K562 (cell line): Measurements from ENCODE around the gene CSH1. TPM values are rescaled to one million over a fixed set of nuclear protein-coding genes. Genes with fewer than 3 reads are reported as not detected.

Experiments
- ATAC-seq: fragments of 200-7000 bp; cut with Tn5 transposase; 3 replicates; pipeline ENCODE4 v1.9.1; 2020; ENCODE audit warnings: moderate library complexity
- BruUV-seq: library from RNA; stranded (reverse); fragments of 400-500 nt; replicated peaks from 2 replicates; lab custom pipeline; 2021; lab: Mats Ljungman, UMichigan
- CTCF ChIA-PET: fragments of 300-600 bp; formaldehyde crosslinking; extraction: SDS; loops from one replicate; lab custom pipeline; 2021; ENCODE audit warnings: low intra/inter-chr PET ratio; lab: Yijun Ruan, JAX
- POLR2A ChIA-PET: fragments of 300-600, 350-650 bp; sonication (Branson Sonifier 250); formaldehyde crosslinking; extraction: SDS; loops from one replicate; lab custom pipeline; 2021; ENCODE audit warnings: antibody characterized with exemption, inconsistent platforms; lab: Yijun Ruan, JAX
- DNase-seq, 4 experiments: peaks; one replicate each; pipeline versions ENCODE4 v3.0.0 to v3.0.0-alpha.2; 2011 to 2018; ENCODE audit warnings: low spot score in 3 of 4, mixed read lengths in 3 of 4; ENCODE audit errors: extremely low read depth in 1 of 4
- FAIRE-seq: peaks from 2 replicates; lab custom pipeline; 2011; peaks lifted over from hg19 to GRCh38; lab: Jason Lieb, UNC
- H2AFZ ChIP-seq: 2 replicates; pipeline ENCODE4 v1.6.0; 2011; ENCODE audit warnings: low read depth, low read length, control low read depth, inconsistent platforms
- H3K27ac ChIP-seq: fragments of 200-600 bp; 3 replicates; pipeline ENCODE4 v1.8.0; 2011; ENCODE audit warnings: low read depth, mild to moderate bottlenecking, control low read depth, inconsistent platforms, low read length, moderate library complexity, mixed read lengths; ENCODE audit errors: extremely low read depth
- H3K27me3 ChIP-seq, 2 experiments: fragments of 300-600 bp in 1 of 2; 2 replicates in 1 of 2; 3 replicates in 1 of 2; pipeline versions ENCODE4 v1.6.0 to v1.8.0; 2011; ENCODE audit warnings: inconsistent platforms in 2 of 2, low read length in 2 of 2, mild to moderate bottlenecking in 1 of 2, mixed read lengths in 1 of 2, moderate library complexity in 1 of 2; ENCODE audit not compliant: control insufficient read depth in 2 of 2, insufficient read depth in 2 of 2
- H3K36me3 ChIP-seq: fragments of 300-600 bp; 3 replicates; pipeline ENCODE4 v1.8.0; 2011; ENCODE audit warnings: mild to moderate bottlenecking, low read length, inconsistent platforms; ENCODE audit not compliant: control insufficient read depth, insufficient read depth
- H3K4me1 ChIP-seq, 2 experiments: fragments of 200-600 bp in 1 of 2; replicated peaks in 1 of 2; 2 replicates in 1 of 2; 3 replicates in 1 of 2; pipeline versions ENCODE4 v1.5.1 to v1.8.0; 2011; ENCODE audit warnings: inconsistent platforms in 2 of 2, low read length in 2 of 2, mild to moderate bottlenecking in 1 of 2, mixed read lengths in 1 of 2, moderate library complexity in 1 of 2; ENCODE audit not compliant: control insufficient read depth in 2 of 2, insufficient read depth in 2 of 2
- H3K4me2 ChIP-seq: 2 replicates; pipeline ENCODE4 v1.6.1; 2011; ENCODE audit warnings: low read length, control low read depth, inconsistent platforms, mixed read lengths; ENCODE audit not compliant: insufficient read depth
- H3K4me3 ChIP-seq: fragments of 200-600 bp; sonication (generic), shearing (Covaris generic); 2 replicates; pipeline ENCODE4 v1.5.1; 2016; ENCODE audit warnings: control low read depth, inconsistent platforms
- H3K79me2 ChIP-seq: fragments of 200-600 bp; 3 replicates; pipeline ENCODE4 v1.8.0; 2011; ENCODE audit warnings: low read length, inconsistent platforms; ENCODE audit not compliant: control insufficient read depth, insufficient read depth
- H3K9ac ChIP-seq, 2 experiments: 2 replicates each; pipeline versions ENCODE4 v1.6.0 to v1.6.1; 2011; ENCODE audit warnings: low read depth in 2 of 2, low read length in 2 of 2, control low read depth in 1 of 2, inconsistent platforms in 1 of 2, mild to moderate bottlenecking in 1 of 2, mixed read lengths in 1 of 2; ENCODE audit not compliant: insufficient read depth in 1 of 2
- H3K9me1 ChIP-seq: one replicate; pipeline ENCODE4 v1.6.0; 2011; ENCODE audit warnings: inconsistent platforms, mild to moderate bottlenecking, low read length, moderate library complexity; ENCODE audit not compliant: control insufficient read depth, insufficient read depth
- H3K9me3 ChIP-seq: replicated peaks from 2 replicates; pipeline ENCODE4 v1.5.1; 2011; ENCODE audit warnings: low read depth, low read length, inconsistent platforms; ENCODE audit not compliant: control insufficient read depth, insufficient read depth
- H4K20me1 ChIP-seq: replicated peaks from 2 replicates; pipeline ENCODE4 v1.6.1; 2011; ENCODE audit warnings: low read length, inconsistent platforms, mixed read lengths; ENCODE audit not compliant: control insufficient read depth, insufficient read depth
- ASH1L ChIP-seq: fragments of 450-650 bp; IDR thresholded peaks from 2 replicates; pipeline ENCODE4 v1.6.1; 2018; ENCODE audit warnings: borderline replicate concordance, mild to moderate bottlenecking, low read depth; ENCODE audit not compliant: partially characterized antibody
- CBFA2T2 ChIP-seq: fragments of 450-650 bp; conservative IDR thresholded peaks from 2 replicates; pipeline ENCODE4 v1.6.1; 2017; ENCODE audit warnings: mild to moderate bottlenecking
- CHCHD3 ChIP-seq: fragments of 250-450 bp; sonication (Bioruptor Pico); IDR thresholded peaks from 2 replicates; pipeline ENCODE4 v2.1.2; 2022; ENCODE audit warnings: mild to moderate bottlenecking
- MTA2 ChIP-seq: fragments of 450-650 bp; IDR thresholded peaks from 2 replicates; pipeline ENCODE4 v1.6.1; 2016; ENCODE audit warnings: low read depth
- TOE1 ChIP-seq, 2 experiments: fragments of 450-650 bp in 1 of 2; sonication (generic) in 1 of 2; formaldehyde crosslinking in 1 of 2; IDR thresholded peaks; 2 replicates each; pipeline versions ENCODE4 v1.7.1 to v1.8.0; 2016 to 2022; ENCODE audit warnings: borderline replicate concordance in 2 of 2, mild to moderate bottlenecking in 2 of 2, antibody characterized with exemption in 1 of 2, inconsistent platforms in 1 of 2, low read depth in 1 of 2, missing genetic modification reagents in 1 of 2, moderate library complexity in 1 of 2
- ZNF263 ChIP-seq: sonication (generic); formaldehyde crosslinking; IDR thresholded peaks from 2 replicates; pipeline ENCODE4 v1.8.0; 2022; ENCODE audit warnings: mild to moderate bottlenecking, missing genetic modification reagents, borderline replicate concordance
- WGBS: fragments of 100-300 bp; shearing (Covaris generic); methylation state at CpG from one replicate; pipeline ENCODE4 v1.1.6; 2016; ENCODE audit warnings: low coverage, mixed read lengths; ENCODE audit not compliant: insufficient coverage; ENCODE audit errors: missing lambda C conversion rate; 5-methylcytosine and 5-hydroxymethylcytosine counted together
- in situ Hi-C: fragments of 300-500 bp; cut with MboI; formaldehyde crosslinking; loops from 4 replicates; pipeline ENCODE4 v1.15.0; 2018; ENCODE audit warnings: inconsistent platforms, mixed read lengths
- intact Hi-C: fragments of 100-400 bp; cut with micrococcal nuclease; formaldehyde crosslinking; loops from 2 replicates; pipeline ENCODE4 v1.14.2; 2022
- polyA plus RNA-seq, 8 experiments: library from polyadenylated mRNA; depleted of rRNA in 4 of 8; stranded (reverse) in 5 of 8; unstranded in 3 of 8; fragments of >200 nt; fragmentation: Nextera tagmentation in 2 of 8; fragmentation: Illumina TruSeq in 1 of 8; extraction: Ambion mirVana in 2 of 8; extraction: Trizol in 1 of 8; gene quantifications; 2 replicates each; pipeline versions ENCODE4 v1.2.1 to v1.2.3, GENCODE V29; 2011 to 2014; ENCODE audit warnings: inconsistent platforms in 1 of 8, missing spikeins in 1 of 8
- total RNA-seq, 7 experiments: library from RNA; depleted of rRNA in 6 of 7; stranded (reverse); fragments of >200 nt in 6 of 7; fragmentation: Illumina TruSeq in 2 of 7; extraction: Trizol in 2 of 7; gene quantifications; 2 replicates each; pipeline versions ENCODE4 v1.2.1 to v1.2.3, GENCODE V29; 2011 to 2021; ENCODE audit warnings: low replicate concordance in 1 of 7

CSH1 gene
- total and polyA plus RNA-seq, 9 of the 15 experiments (the other 6 are each of a cell fraction or from before 2014, with no cell fraction given): not detected

GRCh38 chr17:63937319-63937718 lies 40.9 kb upstream of the CSH1 start:
- H3K9me3 ChIP-seq: no peaks in the 10 kb centered on the region; the same call in 1 of the 2 replicates
- no peak overlapping the region for H3K27ac ChIP-seq
- intact Hi-C loops: no loop called here
- no peak overlapping the region for H3K4me3 ChIP-seq
- H3K27me3 ChIP-seq: peaks cover 22 to 43% of the 10 kb centered on the region in 2 experiments
- H3K36me3 ChIP-seq: no peaks in the 10 kb centered on the region
- peaks cover 0 to 24% of the 10 kb centered on the region in 2 experiments; a peak in 2 of 5 replicates for H3K4me1 ChIP-seq
- H3K4me2 ChIP-seq: no peak overlapping the region
- H3K79me2 ChIP-seq: no peaks in the 10 kb centered on the region
- no TSS peak for BruUV-seq
- H2AFZ ChIP-seq: no peak overlapping the region
- in situ Hi-C loops: no loop called here
- CTCF ChIA-PET: interaction anchor here (0.6 kb wide), 1 partner anchor 46 kb away, joined by 3 read pairs; no protein-coding TSS in a partner anchor
- ATAC-seq (no peak), DNase-seq (no peak), FAIRE-seq (no peak)
- POLR2A ChIA-PET: no interaction called here
- H3K9me1 ChIP-seq: no peaks in the 10 kb centered on the region
- 13% methylated on average over 6 of the region's 6 CpGs for WGBS
- H4K20me1 ChIP-seq: no peaks in the 10 kb centered on the region; the same call in 1 of the 2 replicates
- no peak overlapping the region for H3K9ac ChIP-seq
- no peak for TF ChIP-seq CHCHD3 (CRISPR knock-in tag)
- TF ChIP-seq MTA2: no peak
- TF ChIP-seq CBFA2T2: no peak
- no peak for TF ChIP-seq ASH1L
- TF ChIP-seq ZNF263 (CRISPR knock-in tag): no peak
- TF ChIP-seq TOE1 (IDR thresholded peaks at IDR 0.05; ENCODE audit: borderline replicate concordance): no peak
- TF ChIP-seq TOE1 (CRISPR knock-in tag; IDR thresholded peaks at IDR 0.05; ENCODE audit: borderline replicate concordance, low read depth): no peak
